ENCODE data around the gene GATA3. TPM values are rescaled to one million over a fixed set of nuclear protein-coding genes. Genes with fewer than 3 reads are reported as not detected.

GATA3 gene
- total RNA-seq, 1 donor from 2014 or later: 2.6 TPM

GRCh38 chr10:8075282-8076260 lies 21.1 kb downstream of the GATA3 start:
- intact Hi-C loops (cut with DNase I): no loop called here
- no peak for DNase-seq (ENCODE audit: low spot score)
- ATAC-seq: no peak

- intact Hi-C loops (cut with DNase I): no loop called here
- no peak for ATAC-seq
- DNase-seq (ENCODE audit: low spot score): no peak
These were observed 22.4 kb downstream of the GATA3 start for GRCh38 chr10:8076933-8077332.

DNA sequence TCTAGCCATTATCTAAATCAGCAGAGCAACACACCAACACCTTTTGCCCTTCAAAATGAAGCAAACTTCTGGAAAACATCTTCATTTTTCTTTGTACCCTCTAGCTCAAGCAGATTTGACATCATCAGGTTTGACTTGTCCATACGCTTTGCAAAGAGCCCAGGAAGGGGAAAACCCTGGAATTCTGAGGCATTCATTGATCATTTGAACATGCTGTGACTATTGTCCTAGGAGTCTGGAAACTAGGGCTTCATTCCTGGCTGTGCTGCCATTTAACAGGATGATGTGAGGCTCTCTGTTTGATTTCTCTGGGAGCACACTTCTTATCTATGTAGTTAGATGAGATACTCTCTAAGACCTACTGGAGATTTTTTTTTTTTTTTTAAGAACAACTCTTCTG lies 23.5 kb downstream of the GATA3 start:
- DNase-seq (ENCODE audit: low spot score): no peak
- intact Hi-C loops (cut with DNase I): no loop called here
- ATAC-seq: no peak

- ATAC-seq (no peak), DNase-seq (ENCODE audit: low spot score) (no peak)
- intact Hi-C loops (cut with DNase I): no loop called here
These were observed 24.6 kb downstream of the GATA3 start for GRCh38 chr10:8079126-8079525.

GRCh38 chr10:8084799-8085198 lies 30.3 kb downstream of the GATA3 start:
- intact Hi-C loops (cut with DNase I): no loop called here
- ATAC-seq (no peak), DNase-seq (ENCODE audit: low spot score) (no peak)

DNA sequence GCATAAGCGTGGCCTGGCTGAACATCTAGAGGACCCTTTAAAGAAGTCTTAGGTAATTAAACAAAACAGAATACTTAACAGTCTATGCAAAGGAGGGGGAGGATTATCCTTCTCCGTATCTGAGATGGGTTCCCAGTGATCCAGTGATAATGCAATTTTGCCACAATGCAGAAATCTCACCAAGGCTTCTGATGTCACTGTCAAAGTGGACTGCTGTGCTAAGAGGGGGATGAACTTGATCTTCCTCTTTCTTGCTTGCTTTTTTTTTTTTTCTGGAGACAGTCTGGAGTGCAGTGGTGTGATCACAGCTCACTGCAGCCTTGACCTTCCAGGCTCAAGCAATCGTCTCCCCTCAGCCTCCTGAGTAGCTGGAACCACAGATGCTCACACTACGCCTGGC lies 30.8 kb downstream of the GATA3 start:
- DNase-seq (ENCODE audit: low spot score) (no peak), ATAC-seq (no peak)
- intact Hi-C loops (cut with DNase I): no loop called here

DNA sequence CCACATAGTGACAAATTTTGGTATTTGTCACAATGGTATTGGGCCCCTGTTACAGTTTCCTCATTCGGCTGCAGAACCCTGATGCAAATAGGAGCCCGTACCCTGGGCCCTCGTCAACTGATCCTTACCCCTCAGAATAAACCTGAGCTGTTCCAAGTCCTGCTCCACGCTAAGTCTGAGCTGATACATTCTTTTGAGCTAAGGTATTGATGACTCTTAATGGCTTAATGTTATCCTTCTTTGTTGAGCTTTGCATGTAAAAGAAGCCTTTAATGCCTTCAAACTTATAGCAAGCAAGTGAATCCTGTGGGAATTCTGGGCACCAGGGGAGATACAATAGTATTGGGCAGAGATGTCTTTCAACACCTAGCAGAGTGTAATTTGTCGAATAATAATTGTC lies 31.8 kb downstream of the GATA3 start:
- no peak for DNase-seq (ENCODE audit: low spot score)
- no peak for ATAC-seq
- intact Hi-C loops (cut with DNase I): no loop called here

DNA sequence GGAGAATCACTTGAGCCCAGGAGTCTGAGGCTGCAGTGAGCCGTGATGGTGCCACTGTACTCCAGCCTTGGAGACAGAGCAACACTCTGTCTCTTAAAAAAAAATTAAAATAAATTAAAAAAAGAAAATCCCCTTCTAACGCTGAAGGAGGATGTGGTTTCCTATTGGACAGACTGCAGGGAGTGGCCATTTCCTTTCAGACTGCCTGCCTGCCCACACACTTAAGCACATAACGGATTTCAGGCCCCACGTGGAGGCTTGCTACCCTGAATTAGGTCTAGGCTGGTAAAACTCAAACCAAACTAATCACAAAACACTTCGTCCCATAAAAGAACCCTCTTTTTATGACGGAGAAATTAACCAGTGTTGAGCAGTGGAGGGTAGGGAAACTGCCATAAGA lies 34.0 kb downstream of the GATA3 start:
- intact Hi-C loops (cut with DNase I): no loop called here
- DNase-seq (ENCODE audit: low spot score): no peak
- ATAC-seq: no peak

- DNase-seq (ENCODE audit: low spot score) (no peak), ATAC-seq (no peak)
- intact Hi-C loops (cut with DNase I): no loop called here
These were observed 37.9 kb downstream of the GATA3 start for GRCh38 chr10:8092428-8092827.

DNA sequence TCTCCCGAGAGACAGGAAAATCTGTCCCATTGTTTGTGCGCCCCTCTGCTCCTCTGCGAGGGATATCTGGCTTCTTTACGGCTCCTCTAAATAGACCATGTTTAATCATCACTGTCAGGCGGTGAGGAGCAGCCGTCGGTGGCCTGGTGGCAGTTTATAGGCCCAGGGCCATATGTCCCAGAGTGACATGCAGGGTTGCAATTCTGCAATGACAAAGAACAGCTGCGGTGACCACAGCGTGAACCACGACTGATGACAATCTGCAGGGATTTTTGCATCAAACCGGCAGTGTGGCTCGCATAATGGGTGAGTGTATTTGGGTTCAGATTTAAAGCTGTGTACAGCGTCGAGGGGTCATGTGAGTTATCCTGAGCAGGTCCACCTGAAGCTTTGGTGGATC lies 41.5 kb downstream of the GATA3 start:
- no peak for ATAC-seq

GRCh38 chr10:8096931-8097330 lies 42.4 kb downstream of the GATA3 start:
- no peak for ATAC-seq
- DNase-seq (ENCODE audit: low spot score): no peak
- intact Hi-C loops (cut with DNase I): no loop called here

More for the DNA sequence above, 41.5 kb downstream of the GATA3 start:
- intact Hi-C loops (cut with DNase I): loop anchor here (2.0 kb wide), 1 partner anchor 63 kb away; no protein-coding TSS in a partner anchor
- DNase-seq (ENCODE audit: low spot score): no peak

GRCh38 chr10:8100366-8100765 lies 45.9 kb downstream of the GATA3 start:
- intact Hi-C loops (cut with DNase I): no loop called here
- no peak for ATAC-seq
- DNase-seq (ENCODE audit: low spot score): no peak

DNA sequence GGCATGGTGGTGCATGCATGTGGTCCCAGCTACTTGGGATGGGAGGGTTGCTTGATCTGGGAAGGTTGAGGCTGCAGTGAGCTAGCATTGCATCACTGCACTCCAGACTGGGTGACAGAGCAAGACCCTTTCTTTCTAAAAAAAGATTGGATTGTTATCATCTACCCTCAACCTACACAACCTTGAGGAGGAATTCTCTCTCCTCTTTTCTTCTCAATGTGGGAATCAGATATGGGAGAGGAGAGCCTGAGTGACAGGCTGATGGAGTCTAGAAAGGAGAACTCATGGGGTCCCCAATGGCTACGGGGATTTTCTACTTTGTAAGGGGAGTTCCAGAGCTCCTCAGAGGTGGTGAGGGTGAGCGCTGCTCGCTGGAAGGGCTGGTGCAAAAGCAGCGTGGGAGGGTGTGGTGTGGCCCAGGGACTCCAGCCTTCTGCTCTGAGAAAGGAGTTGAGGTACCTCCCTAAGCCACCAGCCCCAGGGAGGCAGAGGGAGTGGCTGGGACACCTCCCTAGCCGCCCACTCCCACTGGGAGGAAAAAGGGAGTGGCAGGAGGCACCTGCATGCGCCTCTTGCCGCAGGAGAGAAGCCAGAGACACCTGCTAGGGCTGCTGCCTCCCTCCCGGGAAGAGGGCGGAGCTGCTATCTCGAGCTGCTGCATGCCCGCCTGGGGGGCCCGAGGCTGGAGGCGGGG lies 48.4 kb downstream of the GATA3 start:
- ATAC-seq (no peak), DNase-seq (ENCODE audit: low spot score) (no peak)
- intact Hi-C loops (cut with DNase I): no loop called here

DNA sequence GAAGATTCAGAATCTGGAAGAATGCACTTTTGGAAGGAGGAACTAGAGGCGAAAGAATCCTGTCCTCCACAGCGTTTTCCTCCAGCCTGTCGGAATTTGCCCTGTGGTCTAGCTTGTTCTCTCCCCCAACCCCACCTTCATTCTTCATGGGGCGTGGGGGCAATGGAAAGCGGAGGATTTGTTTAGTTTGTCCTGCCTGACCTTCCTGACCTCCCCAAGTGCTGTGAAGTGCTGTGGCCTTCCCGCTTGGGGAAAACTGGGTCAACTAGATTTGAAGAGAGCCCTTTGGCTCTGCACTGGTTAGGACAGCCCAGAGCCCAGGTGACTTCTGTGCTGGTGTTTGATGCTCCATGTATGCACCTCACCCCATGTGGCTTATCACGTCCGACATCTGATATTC lies 49.1 kb downstream of the GATA3 start:
- ATAC-seq (no peak), DNase-seq (ENCODE audit: low spot score) (no peak)
- intact Hi-C loops (cut with DNase I): no loop called here

- intact Hi-C loops (cut with DNase I): no loop called here
- no peak for ATAC-seq
These were observed 49.5 kb downstream of the GATA3 start for GRCh38 chr10:8104005-8104404.

GRCh38 chr10:8104721-8105120 lies 50.2 kb downstream of the GATA3 start:
- intact Hi-C loops (cut with DNase I): no loop called here
- ATAC-seq: no peak
- DNase-seq (ENCODE audit: low spot score): no peak

More at GRCh38 chr10:8104005-8104404, 49.5 kb downstream of the GATA3 start:
- DNase-seq (ENCODE audit: low spot score): no peak

DNA sequence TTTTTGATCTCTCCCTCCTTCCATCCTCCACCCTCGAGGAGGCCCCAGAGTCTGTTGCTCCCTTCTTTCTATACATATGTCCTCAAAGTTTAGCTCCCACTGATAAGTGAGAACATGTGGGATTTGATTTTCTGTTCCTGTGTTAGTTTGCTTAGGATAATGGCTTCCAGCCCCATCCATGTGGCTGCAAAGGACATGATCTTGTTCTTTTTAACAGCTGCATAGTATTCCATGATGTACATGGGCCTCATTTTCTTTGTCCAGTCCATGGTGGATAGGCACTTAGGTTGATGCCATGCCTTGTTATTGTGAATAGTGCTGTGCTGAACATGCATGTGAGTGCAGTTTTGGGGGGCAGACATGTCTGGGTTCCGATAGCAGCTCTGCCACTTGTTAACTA lies 51.4 kb downstream of the GATA3 start:
- intact Hi-C loops (cut with DNase I): no loop called here
- DNase-seq (ENCODE audit: low spot score) (no peak), ATAC-seq (no peak)

DNA sequence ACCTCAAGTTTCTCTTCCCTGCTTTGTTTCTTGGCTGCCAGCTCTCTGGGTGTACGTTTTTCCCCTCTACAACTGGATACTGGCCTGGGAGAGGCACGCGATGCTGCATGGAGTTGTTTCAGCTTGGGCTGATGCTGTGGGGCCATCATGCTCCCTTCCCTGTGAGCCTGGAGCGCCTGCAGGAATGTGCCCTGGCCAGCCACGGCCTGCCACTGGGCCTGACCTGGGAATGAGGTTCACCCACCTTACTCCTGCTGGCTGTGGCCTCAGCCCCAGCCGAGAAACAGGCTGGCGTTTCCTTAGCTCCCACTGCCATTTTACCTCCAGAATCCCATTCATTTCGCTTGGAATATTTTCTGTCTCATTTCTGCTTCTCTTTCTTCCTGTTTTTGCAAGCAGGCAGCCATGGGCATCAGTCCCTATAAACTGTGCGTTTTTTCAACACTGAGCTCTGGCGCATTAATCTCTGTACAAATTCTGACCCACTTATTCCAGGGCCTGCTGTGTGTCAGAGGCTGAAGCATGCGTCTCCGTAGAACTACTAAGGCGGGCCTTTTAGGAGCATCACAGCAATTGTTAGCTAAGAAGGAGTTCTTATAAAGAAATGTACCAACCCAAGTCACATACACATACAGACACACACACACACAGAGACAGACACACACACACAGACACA lies 57.9 kb downstream of the GATA3 start:
- DNase-seq (ENCODE audit: low spot score) (no peak), ATAC-seq (no peak)
- intact Hi-C loops (cut with DNase I): no loop called here

- ATAC-seq (no peak), DNase-seq (ENCODE audit: low spot score) (no peak)
- intact Hi-C loops (cut with DNase I): no loop called here
These were observed 58.5 kb downstream of the GATA3 start for GRCh38 chr10:8112942-8113442.

- DNase-seq (ENCODE audit: low spot score) (no peak), ATAC-seq (no peak)
- intact Hi-C loops (cut with DNase I): no loop called here
These were observed 59.1 kb downstream of the GATA3 start for GRCh38 chr10:8113616-8114015.
